Thyroid gland (tissue), 4 donors: ENCODE measurements around the gene N4BP2. TPM values are rescaled to one million over a fixed set of nuclear protein-coding genes. Genes with fewer than 3 reads are reported as not detected.
A peak's percentile ranks its signal among the peaks of the same experiment; 100 is the strongest.

Source experiments
- DNase-seq, 2 donors: peaks; one replicate each; pipeline ENCODE4 v3.0.0-alpha.2; 2019
- H3K27ac ChIP-seq, 3 donors: fragments of 200-600 bp; sonication (generic); 1 replicate in 2 of 3; 2 replicates in 1 of 3; pipeline ENCODE4 v1.5.1; 2016 to 2019; ENCODE audit warnings: mild to moderate bottlenecking in 1 of 3, moderate library complexity in 1 of 3
- H3K27me3 ChIP-seq: fragments of 200-600 bp; sonication (generic); one replicate; pipeline ENCODE4 v1.5.1; 2019
- H3K36me3 ChIP-seq, 2 donors: fragments of 200-600 bp; sonication (generic); one replicate each; pipeline ENCODE4 v1.5.1; 2016 to 2019
- H3K4me1 ChIP-seq, 2 donors: fragments of 200-600 bp; sonication (generic); one replicate each; pipeline ENCODE4 v1.5.1; 2017 to 2019
- H3K4me3 ChIP-seq, 3 donors: fragments of 200-600 bp; sonication (generic); replicated peaks in 1 of 3; 1 replicate in 2 of 3; 2 replicates in 1 of 3; pipeline ENCODE4 v1.5.1; 2016; ENCODE audit warnings: mild to moderate bottlenecking in 1 of 3
- H3K9me3 ChIP-seq: fragments of 200-600 bp; sonication (generic); one replicate; pipeline ENCODE4 v1.5.1; 2017
- POLR2A ChIP-seq, 2 donors: fragments of 450-650 bp; IDR thresholded peaks; one replicate each; pipeline ENCODE4 v1.6.1; 2017; ENCODE audit warnings: antibody characterized with exemption in 2 of 2, mild to moderate bottlenecking in 2 of 2, moderate library complexity in 1 of 2
- WGBS, 2 donors: methylation state at CpG; one replicate each; pipeline ENCODE4 v1.1.5; 2017; 5-methylcytosine and 5-hydroxymethylcytosine counted together
- intact Hi-C: fragments of 100-400 bp; cut with DNase I; formaldehyde crosslinking; loops from one replicate; pipeline ENCODE4 v1.15.1; 2023
- total RNA-seq, 4 donors: library from RNA; depleted of rRNA; stranded (reverse); fragments of >200 nt; gene quantifications; one replicate each; pipeline ENCODE4 v1.2.3, GENCODE V29; 2016
- TF ChIP-seq, protein P1 (sequence below), 6 experiments: fragments of 200-600 bp in 3 of 6; fragments of 450-650 bp in 3 of 6; sonication (generic) in 3 of 6; IDR thresholded peaks; one replicate each; pipeline ENCODE4 v1.5.1; 2016 to 2019; ENCODE audit warnings: antibody characterized with exemption in 6 of 6, mild to moderate bottlenecking in 2 of 6, inconsistent platforms in 1 of 6, moderate library complexity in 1 of 6

Gene N4BP2
- total RNA-seq, 4 donors from 2014 or later = 20.4 to 37.4 (median 25.5) TPM

DNA sequence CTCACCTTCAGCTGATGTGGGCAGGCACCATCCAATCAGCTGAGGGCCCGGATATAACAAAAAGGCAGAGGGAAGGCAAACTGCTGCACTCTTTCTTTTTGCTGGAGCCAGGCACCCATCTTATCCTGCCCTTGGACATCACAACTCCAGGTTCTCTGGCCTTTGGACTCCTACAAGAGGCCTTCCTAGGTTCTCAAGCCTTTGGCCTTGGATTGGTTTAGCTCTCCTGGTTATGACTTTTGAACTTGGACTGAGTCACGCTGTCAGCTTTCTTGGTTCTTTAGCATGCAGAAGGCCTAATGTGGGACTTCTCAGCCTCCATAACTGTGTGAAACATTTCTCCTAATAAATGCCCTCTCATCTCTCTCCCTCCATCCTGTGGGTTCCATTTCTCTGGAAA is 23.0 kb upstream of the N4BP2 start:
- H3K9me3 ChIP-seq = no peaks in the 10 kb centered on the region
- no peak for DNase-seq
- intact Hi-C loops = no loop called here
- TF ChIP-seq, protein P1, sequence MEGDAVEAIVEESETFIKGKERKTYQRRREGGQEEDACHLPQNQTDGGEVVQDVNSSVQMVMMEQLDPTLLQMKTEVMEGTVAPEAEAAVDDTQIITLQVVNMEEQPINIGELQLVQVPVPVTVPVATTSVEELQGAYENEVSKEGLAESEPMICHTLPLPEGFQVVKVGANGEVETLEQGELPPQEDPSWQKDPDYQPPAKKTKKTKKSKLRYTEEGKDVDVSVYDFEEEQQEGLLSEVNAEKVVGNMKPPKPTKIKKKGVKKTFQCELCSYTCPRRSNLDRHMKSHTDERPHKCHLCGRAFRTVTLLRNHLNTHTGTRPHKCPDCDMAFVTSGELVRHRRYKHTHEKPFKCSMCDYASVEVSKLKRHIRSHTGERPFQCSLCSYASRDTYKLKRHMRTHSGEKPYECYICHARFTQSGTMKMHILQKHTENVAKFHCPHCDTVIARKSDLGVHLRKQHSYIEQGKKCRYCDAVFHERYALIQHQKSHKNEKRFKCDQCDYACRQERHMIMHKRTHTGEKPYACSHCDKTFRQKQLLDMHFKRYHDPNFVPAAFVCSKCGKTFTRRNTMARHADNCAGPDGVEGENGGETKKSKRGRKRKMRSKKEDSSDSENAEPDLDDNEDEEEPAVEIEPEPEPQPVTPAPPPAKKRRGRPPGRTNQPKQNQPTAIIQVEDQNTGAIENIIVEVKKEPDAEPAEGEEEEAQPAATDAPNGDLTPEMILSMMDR (IDR thresholded peaks at IDR 0.05) = no peak
- no peak for TF ChIP-seq POLR2A (IDR thresholded peaks at IDR 0.05)
- H3K27me3 ChIP-seq = no peaks in the 10 kb centered on the region
- H3K4me1 ChIP-seq = no peaks in the 10 kb centered on the region
- 45 to 68% methylated on average over 2 of the region's 2 CpGs for WGBS, 2 donors
- H3K27ac ChIP-seq = no peak overlapping the region
- H3K4me3 ChIP-seq = no peak overlapping the region
- no peaks in the 10 kb centered on the region for H3K36me3 ChIP-seq

DNA sequence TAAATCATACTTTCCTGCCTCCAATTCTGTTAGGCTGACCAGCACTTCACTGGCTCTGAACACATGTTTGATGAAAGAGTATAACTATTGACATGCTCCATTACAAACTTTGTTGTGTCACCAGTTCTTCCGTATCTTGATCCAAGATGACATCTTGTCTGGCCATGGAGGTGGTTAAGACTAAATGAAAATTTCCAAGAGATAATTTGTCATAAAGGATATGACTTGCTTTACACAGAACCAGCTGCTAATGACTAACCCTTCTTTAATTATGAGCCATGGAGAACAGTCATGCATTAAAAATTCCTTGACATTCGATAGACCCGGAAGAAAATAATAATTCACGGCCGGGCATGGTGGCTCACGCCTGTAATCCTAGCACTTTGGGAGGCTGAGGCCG is 17.7 kb upstream of the N4BP2 start:
- Histone ChIP-seq H3K27me3 (no peaks in the 10 kb centered on the region), H3K4me3 (no peak overlapping the region), H3K4me1 (no peaks in the 10 kb centered on the region), H3K27ac (no peak overlapping the region), H3K9me3 (no peaks in the 10 kb centered on the region), H3K36me3 (no peaks in the 10 kb centered on the region)
- intact Hi-C loops = no loop called here
- DNase-seq = no peak
- TF ChIP-seq POLR2A (IDR thresholded peaks at IDR 0.05) = no peak
- TF ChIP-seq, protein P1 (IDR thresholded peaks at IDR 0.05) = no peak
- 92 to 94% methylated on average over 7 of the region's 7 CpGs for WGBS, 2 donors

DNA sequence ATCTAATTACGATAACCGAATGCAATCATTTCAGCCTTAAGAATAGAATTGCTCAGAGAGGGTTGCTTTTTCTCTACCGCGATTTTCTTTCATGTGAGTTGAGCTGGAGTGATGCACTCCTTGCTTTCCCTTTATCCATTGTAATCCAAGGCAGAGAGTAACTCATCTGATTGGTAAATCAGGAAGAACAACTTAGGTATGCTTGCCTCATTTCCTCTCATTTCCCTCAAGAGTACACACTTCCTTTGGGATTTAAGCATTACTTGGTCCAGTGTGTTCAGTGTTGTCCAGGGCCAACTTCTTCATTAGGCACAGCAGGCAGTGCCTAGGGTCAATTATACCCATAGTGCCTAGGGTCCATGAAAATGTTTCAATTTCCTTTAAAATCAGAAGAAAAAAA is 15.7 kb upstream of the N4BP2 start:
- Histone ChIP-seq H3K4me1 (peaks cover 2 to 3% of the 10 kb centered on the region in 2 donors), H3K36me3 (no peaks in the 10 kb centered on the region), H3K9me3 (no peaks in the 10 kb centered on the region), H3K27me3 (no peaks in the 10 kb centered on the region), H3K27ac (no peak overlapping the region), H3K4me3 (no peak overlapping the region)
- no peak for DNase-seq
- intact Hi-C loops = no loop called here
- WGBS, 2 donors = 92 to 95% methylated on average over 4 of the region's 4 CpGs
- TF ChIP-seq, protein P1 (IDR thresholded peaks at IDR 0.05) = no peak
- TF ChIP-seq POLR2A (IDR thresholded peaks at IDR 0.05) = no peak

DNA sequence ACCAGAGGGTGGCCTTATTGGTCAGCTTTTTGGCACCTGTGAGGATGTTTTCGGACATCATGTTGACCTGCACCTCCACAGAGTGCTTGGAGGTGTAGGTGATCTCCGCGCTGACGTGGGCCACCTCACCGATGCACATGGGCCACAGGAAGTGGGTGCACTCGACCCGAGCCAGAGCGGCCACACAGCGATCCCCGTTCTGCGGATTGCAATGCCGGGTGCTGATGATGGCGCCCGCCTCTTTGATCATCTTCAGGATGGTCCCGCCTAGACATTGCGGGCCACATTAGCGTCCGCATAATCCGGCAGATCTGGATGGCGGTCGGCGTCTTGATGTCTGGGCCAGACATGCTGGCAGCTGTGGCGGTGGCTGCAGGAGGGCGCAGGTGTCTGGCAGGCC is 12.9 kb upstream of the N4BP2 start:
- Histone ChIP-seq H3K27me3 (no peaks in the 10 kb centered on the region), H3K27ac (no peak overlapping the region), H3K4me1 (peaks cover 12% of the 10 kb centered on the region in 2 donors), H3K36me3 (no peaks in the 10 kb centered on the region), H3K4me3 (no peak overlapping the region), H3K9me3 (no peaks in the 10 kb centered on the region)
- no peak for TF ChIP-seq POLR2A (IDR thresholded peaks at IDR 0.05)
- TF ChIP-seq, protein P1 (IDR thresholded peaks at IDR 0.05) = no peak
- DNase-seq = no peak
- intact Hi-C loops = no loop called here
- 94 to 99% methylated on average over 18 to 23 of the region's 24 CpGs for WGBS, 2 donors

DNA sequence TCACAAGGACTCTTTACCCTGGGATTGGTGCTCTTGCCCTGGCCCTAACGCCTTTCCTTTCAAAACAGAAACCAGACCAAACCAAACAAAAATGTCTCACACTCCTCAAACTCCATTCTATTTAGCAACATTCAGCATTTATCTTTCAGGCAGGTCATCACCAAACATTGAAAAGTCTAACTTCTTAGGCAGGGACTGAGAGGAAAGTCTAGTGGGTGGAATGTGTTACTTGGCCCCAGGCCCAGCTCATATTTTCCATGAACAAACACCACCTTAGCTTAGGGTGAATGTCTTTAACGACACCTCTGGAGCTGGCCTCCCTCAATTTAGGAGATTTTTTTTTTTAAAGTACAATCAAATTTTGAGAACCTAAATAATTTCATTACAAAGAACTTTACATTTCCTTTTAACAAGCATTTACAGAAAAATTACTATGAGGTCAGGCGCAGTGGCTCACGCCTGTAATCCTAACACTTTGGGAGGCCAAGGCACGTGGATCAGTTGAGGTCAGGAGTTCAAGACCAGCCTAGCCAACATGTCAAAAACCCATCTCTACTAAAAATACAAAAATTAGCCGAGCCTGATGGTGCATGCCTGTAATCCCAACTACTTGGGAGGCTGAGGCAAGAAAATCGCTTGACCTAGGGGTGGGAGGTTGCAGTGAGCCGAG is 10.2 kb upstream of the N4BP2 start:
- DNase-seq = peak; percentile 87
- H3K4me3 ChIP-seq = no peak overlapping the region
- no peaks in the 10 kb centered on the region for H3K27me3 ChIP-seq
- no peak for TF ChIP-seq POLR2A (IDR thresholded peaks at IDR 0.05)
- TF ChIP-seq, protein P1 (IDR thresholded peaks at IDR 0.05) = no peak
- H3K36me3 ChIP-seq = no peaks in the 10 kb centered on the region
- no peaks in the 10 kb centered on the region for H3K9me3 ChIP-seq
- WGBS, 2 donors = 59 to 66% methylated on average over 8 of the region's 8 CpGs
- intact Hi-C loops = no loop called here
- peak overlapping the region; percentile 55 to 95 (median 79) for H3K27ac ChIP-seq
- peaks cover 16 to 20% of the 10 kb centered on the region in 2 donors for H3K4me1 ChIP-seq
